Glutamatergic neuron (in vitro differentiated cells): Measurements from ENCODE around the gene RPL36. TPM values are rescaled to one million over a fixed set of nuclear protein-coding genes. Genes with fewer than 3 reads are reported as not detected.
A peak's percentile ranks its signal among the peaks of the same experiment; 100 is the strongest.

Experiments used
- DNase-seq: peaks from one replicate; pipeline ENCODE4 v3.0.0; 2022
- H3K27ac Mint-ChIP-seq: one replicate; pipeline ENCODE4 v1.8.0; 2020; ENCODE audit warnings: mild to moderate bottlenecking, mixed read lengths, inconsistent platforms; ENCODE audit not compliant: unreplicated experiment
- H3K27me3 Mint-ChIP-seq: one replicate; pipeline ENCODE4 v1.8.0; 2020; ENCODE audit warnings: mild to moderate bottlenecking, moderate library complexity, mixed read lengths, inconsistent platforms; ENCODE audit not compliant: unreplicated experiment
- H3K36me3 Mint-ChIP-seq: one replicate; pipeline ENCODE4 v1.8.0; 2020; ENCODE audit warnings: mild to moderate bottlenecking, mixed read lengths, inconsistent platforms; ENCODE audit not compliant: unreplicated experiment
- H3K4me1 Mint-ChIP-seq: one replicate; pipeline ENCODE4 v1.8.0; 2020; ENCODE audit warnings: mild to moderate bottlenecking, low read depth, mixed read lengths, inconsistent platforms; ENCODE audit not compliant: unreplicated experiment
- H3K4me3 Mint-ChIP-seq: one replicate; pipeline ENCODE4 v1.8.0; 2020; ENCODE audit warnings: mild to moderate bottlenecking, mixed read lengths, inconsistent platforms; ENCODE audit not compliant: unreplicated experiment
- H3K9me3 Mint-ChIP-seq: one replicate; pipeline ENCODE4 v1.8.0; 2020; ENCODE audit warnings: mild to moderate bottlenecking, moderate library complexity, mixed read lengths, inconsistent platforms; ENCODE audit not compliant: unreplicated experiment
- total RNA-seq: library from RNA; stranded (reverse); fragmentation: NEBNext Ultra II Directional; extraction: Animal tissue kit (Norgen Biotek cat#: 25700); gene quantifications from one replicate; pipeline ENCODE4 v1.2.1, GENCODE V29; 2021; ENCODE audit not compliant: unreplicated experiment
- TF ChIP-seq, protein P1 (sequence below): fragments of 200-600 bp; sonication (generic); IDR thresholded peaks from one replicate; pipeline ENCODE4 v1.5.0; 2021; ENCODE audit not compliant: partially characterized antibody, unreplicated experiment

The RPL36 gene
- total RNA-seq, 1 donor from 2014 or later = 514 TPM

- no peak for DNase-seq
- TF ChIP-seq, protein P1, sequence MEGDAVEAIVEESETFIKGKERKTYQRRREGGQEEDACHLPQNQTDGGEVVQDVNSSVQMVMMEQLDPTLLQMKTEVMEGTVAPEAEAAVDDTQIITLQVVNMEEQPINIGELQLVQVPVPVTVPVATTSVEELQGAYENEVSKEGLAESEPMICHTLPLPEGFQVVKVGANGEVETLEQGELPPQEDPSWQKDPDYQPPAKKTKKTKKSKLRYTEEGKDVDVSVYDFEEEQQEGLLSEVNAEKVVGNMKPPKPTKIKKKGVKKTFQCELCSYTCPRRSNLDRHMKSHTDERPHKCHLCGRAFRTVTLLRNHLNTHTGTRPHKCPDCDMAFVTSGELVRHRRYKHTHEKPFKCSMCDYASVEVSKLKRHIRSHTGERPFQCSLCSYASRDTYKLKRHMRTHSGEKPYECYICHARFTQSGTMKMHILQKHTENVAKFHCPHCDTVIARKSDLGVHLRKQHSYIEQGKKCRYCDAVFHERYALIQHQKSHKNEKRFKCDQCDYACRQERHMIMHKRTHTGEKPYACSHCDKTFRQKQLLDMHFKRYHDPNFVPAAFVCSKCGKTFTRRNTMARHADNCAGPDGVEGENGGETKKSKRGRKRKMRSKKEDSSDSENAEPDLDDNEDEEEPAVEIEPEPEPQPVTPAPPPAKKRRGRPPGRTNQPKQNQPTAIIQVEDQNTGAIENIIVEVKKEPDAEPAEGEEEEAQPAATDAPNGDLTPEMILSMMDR = no peak
- Mint-ChIP-seq H3K4me1 (peaks cover 8% of the 10 kb centered on the region), H3K27ac (no peak overlapping the region), H3K9me3 (peaks cover 11% of the 10 kb centered on the region), H3K36me3 (no peaks in the 10 kb centered on the region), H3K27me3 (peaks cover 2% of the 10 kb centered on the region), H3K4me3 (no peak overlapping the region)
Measured at GRCh38 chr19:5711025-5711424, 20.9 kb downstream of the RPL36 start.

DNA sequence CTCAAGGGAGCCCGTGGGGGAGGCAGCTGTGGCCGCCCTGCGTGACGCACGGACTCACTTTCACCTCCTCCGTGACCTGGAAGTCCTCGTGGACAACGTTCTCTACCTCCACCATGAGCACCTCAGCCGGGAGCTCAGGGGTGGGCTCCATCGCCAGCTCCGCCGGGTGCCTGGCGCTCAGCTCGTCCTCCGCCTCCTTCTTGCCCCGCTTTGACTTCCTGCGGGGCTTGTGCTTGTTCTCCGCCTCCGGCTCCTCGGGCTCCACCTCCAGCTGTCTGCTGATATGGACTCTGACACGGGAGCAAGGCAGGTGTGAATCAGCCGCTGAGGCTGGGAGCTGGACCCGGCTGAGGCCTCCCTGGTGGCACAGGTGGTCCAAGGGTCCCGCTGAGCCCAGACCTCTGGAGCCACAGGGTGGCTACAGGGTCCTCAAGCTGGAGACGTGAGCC lies 21.6 kb downstream of the RPL36 start:
- no peak overlapping the region for H3K27ac Mint-ChIP-seq
- H3K9me3 Mint-ChIP-seq = peaks cover 8% of the 10 kb centered on the region
- H3K4me3 Mint-ChIP-seq = no peak overlapping the region
- H3K27me3 Mint-ChIP-seq = no peaks in the 10 kb centered on the region
- H3K36me3 Mint-ChIP-seq = no peaks in the 10 kb centered on the region
- DNase-seq = no peak
- TF ChIP-seq, protein P1 = no peak
- peaks cover 8% of the 10 kb centered on the region for H3K4me1 Mint-ChIP-seq

DNA sequence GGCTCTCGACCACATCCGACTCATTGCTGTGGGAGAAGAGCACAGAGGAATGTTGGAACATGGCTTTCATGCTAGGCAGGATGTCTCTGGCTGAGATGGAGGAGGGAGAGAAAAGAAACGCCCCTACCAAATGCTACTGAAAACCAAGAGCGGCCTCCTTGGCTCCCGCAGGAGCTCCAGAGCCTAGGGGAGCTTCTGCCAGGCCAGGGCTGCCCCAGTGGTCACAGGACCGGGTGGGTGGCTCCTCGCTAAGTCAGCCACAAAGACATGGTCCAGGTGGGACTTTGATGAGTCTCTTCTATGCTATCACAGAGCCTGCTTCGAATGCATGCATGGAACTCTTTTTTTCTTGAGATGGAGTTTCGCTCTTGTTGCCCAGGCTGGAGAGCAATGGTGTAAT lies 23.1 kb downstream of the RPL36 start:
- Mint-ChIP-seq H3K4me3 (no peak overlapping the region), H3K36me3 (no peaks in the 10 kb centered on the region), H3K27me3 (no peaks in the 10 kb centered on the region), H3K4me1 (peaks cover 11% of the 10 kb centered on the region), H3K27ac (no peak overlapping the region), H3K9me3 (peaks cover 10% of the 10 kb centered on the region)
- no peak for DNase-seq
- TF ChIP-seq, protein P1 = no peak

GRCh38 chr19:5714816-5715215 lies 24.7 kb downstream of the RPL36 start:
- TF ChIP-seq, protein P1 = no peak

DNA sequence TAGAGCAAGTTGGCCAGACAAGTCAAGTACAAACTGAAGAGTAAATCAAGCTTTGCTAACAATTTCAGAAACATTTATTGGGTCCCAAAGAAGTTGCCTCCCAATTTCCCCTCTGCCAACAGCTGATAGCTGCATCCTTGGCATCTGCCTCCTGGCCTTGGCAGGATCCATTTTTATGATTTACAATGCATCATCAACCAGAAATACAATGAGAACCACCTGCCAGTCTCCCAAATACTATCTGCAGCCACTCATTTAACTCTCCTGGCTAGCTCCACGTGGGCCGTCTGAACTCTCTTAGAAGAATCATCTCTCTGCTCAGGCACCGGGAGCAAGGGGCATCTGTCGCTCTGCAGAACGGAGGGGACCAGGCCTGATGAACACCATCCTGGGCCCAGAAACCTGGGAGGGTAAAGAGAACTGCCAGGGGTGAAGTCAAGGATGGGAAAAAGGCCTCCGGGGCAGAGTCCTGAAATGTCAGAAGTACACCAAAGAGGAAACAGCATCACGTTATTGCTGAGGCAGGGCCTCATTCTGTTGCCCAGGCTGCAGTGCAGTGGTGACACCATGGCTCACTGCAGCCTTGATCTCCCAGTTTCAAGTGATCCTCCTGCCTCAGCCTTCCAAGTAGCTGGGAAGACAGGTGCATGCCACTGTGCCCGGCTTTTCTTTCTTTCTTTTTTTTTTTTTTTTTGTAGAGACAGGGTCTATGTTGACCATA lies 27.3 kb downstream of the RPL36 start:
- DNase-seq = no peak
- Mint-ChIP-seq H3K27ac (peak overlapping the region; percentile 72), H3K4me1 (peaks cover 17% of the 10 kb centered on the region), H3K9me3 (peaks cover 16% of the 10 kb centered on the region), H3K36me3 (no peaks in the 10 kb centered on the region), H3K4me3 (peak overlapping the region; percentile 71), H3K27me3 (peaks cover 6% of the 10 kb centered on the region)
- TF ChIP-seq, protein P1 = no peak

More at GRCh38 chr19:5714816-5715215, 24.7 kb downstream of the RPL36 start:
- Mint-ChIP-seq H3K27ac (peak overlapping the region; percentile 89), H3K4me1 (peaks cover 17% of the 10 kb centered on the region), H3K9me3 (peaks cover 11% of the 10 kb centered on the region), H3K27me3 (peaks cover 6% of the 10 kb centered on the region), H3K4me3 (peak overlapping the region; percentile 63), H3K36me3 (no peaks in the 10 kb centered on the region)
- no peak for DNase-seq
